ENCODE results near the gene TMEM221. TPM values are rescaled to one million over a fixed set of nuclear protein-coding genes. Genes with fewer than 3 reads are reported as not detected.

TMEM221 gene
- total RNA-seq, 4 donors from 2014 or later: 0.21 to 2.0 (median 0.30) TPM; not detected in 1

GRCh38 chr19:17419621-17420474 is 28.6 kb downstream of the TMEM221 start, which contains the start of gene MVB12A:
TSS of gene MVB12A (plus strand) at chr19:17420047. CDS start at chr19:17420136, 89 bp downstream.
- peaks cover 0 to 21% (median 3%) of the 10 kb centered on the region in 4 donors for H3K4me1 ChIP-seq
- peak; percentile 92 to 94 for DNase-seq (ENCODE audit: low spot score in 2 of 2)
- no peaks in the 10 kb centered on the region for H3K9me3 ChIP-seq
- H3K27ac ChIP-seq: peak within 1 kb of the TSS; percentile 32 to 82 (median 77)
- peak; percentile 90 to 93 for TF ChIP-seq EP300 (IDR thresholded peaks at IDR 0.05)
- TF ChIP-seq POLR2A (IDR thresholded peaks at IDR 0.05): peak; percentile 2 to 49
- peak in 2 of 5 experiments; percentile 9 to 25 for TF ChIP-seq CTCF (IDR thresholded peaks at IDR 0.05)
- 0 to 1% methylated on average over 30 of the region's 85 CpGs for WGBS, 2 donors
- peak within 1 kb of the TSS; percentile 74 to 91 (median 82) for H3K4me3 ChIP-seq
- H3K27me3 ChIP-seq: peaks cover 0 to 7% of the 10 kb centered on the region in 2 donors
- peaks cover 0 to 22% (median 0%) of the 10 kb centered on the region in 3 donors for H3K36me3 ChIP-seq

- H3K27ac ChIP-seq: peak overlapping the region; percentile 32 to 82 (median 70)
- WGBS, 2 donors: 10 to 18% methylated on average over 8 of the region's 8 CpGs
Observed at GRCh38 chr19:17419154-17419620, 29.3 kb downstream of the TMEM221 start.

GRCh38 chr19:17418710-17419109 is 29.8 kb downstream of the TMEM221 start:
- H3K36me3 ChIP-seq: peaks cover 0 to 18% (median 0%) of the 10 kb centered on the region in 3 donors
- peaks cover 0 to 18% (median 3%) of the 10 kb centered on the region in 4 donors for H3K4me1 ChIP-seq
- H3K9me3 ChIP-seq: no peaks in the 10 kb centered on the region
- TF ChIP-seq EP300 (IDR thresholded peaks at IDR 0.05): no peak
- TF ChIP-seq POLR2A (IDR thresholded peaks at IDR 0.05): no peak
- no peak for TF ChIP-seq CTCF (IDR thresholded peaks at IDR 0.05)
- H3K27ac ChIP-seq: no peak overlapping the region
- WGBS, 2 donors: 67 to 70% methylated on average over 3 of the region's 3 CpGs
- no peak overlapping the region for H3K4me3 ChIP-seq
- peaks cover 0 to 11% of the 10 kb centered on the region in 2 donors for H3K27me3 ChIP-seq
- DNase-seq (ENCODE audit: low spot score in 2 of 2): no peak

More at GRCh38 chr19:17419154-17419620, 29.3 kb downstream of the TMEM221 start:
- Histone ChIP-seq H3K4me1 (peaks cover 0 to 17% (median 3%) of the 10 kb centered on the region in 4 donors), H3K4me3 (peak overlapping the region; percentile 38 to 91 (median 82)), H3K36me3 (peaks cover 0 to 22% (median 0%) of the 10 kb centered on the region in 3 donors), H3K27me3 (peaks cover 0 to 11% of the 10 kb centered on the region in 2 donors), H3K9me3 (no peaks in the 10 kb centered on the region)
- TF ChIP-seq POLR2A (IDR thresholded peaks at IDR 0.05): no peak
- no peak for TF ChIP-seq CTCF (IDR thresholded peaks at IDR 0.05)
- no peak for TF ChIP-seq EP300 (IDR thresholded peaks at IDR 0.05)
- DNase-seq (ENCODE audit: low spot score in 2 of 2): no peak

- peaks cover 0 to 14% (median 0%) of the 10 kb centered on the region in 4 donors for H3K4me1 ChIP-seq
- no peak for DNase-seq (ENCODE audit: low spot score in 2 of 2)
- no peaks in the 10 kb centered on the region for H3K36me3 ChIP-seq
- WGBS, 2 donors: 47 to 70% methylated on average over 6 of the region's 6 CpGs
- TF ChIP-seq CTCF (IDR thresholded peaks at IDR 0.05) (no peak), EP300 (IDR thresholded peaks at IDR 0.05) (no peak), POLR2A (IDR thresholded peaks at IDR 0.05) (no peak)
- H3K27me3 ChIP-seq: peaks cover 0 to 11% of the 10 kb centered on the region in 2 donors
- H3K9me3 ChIP-seq: no peaks in the 10 kb centered on the region
- no peak overlapping the region for H3K4me3 ChIP-seq
- H3K27ac ChIP-seq: no peak overlapping the region
Observed at GRCh38 chr19:17415121-17415520, 33.3 kb downstream of the TMEM221 start.

- WGBS, 2 donors: 85 to 88% methylated on average over 8 of the region's 8 CpGs
- no peak overlapping the region for H3K4me3 ChIP-seq
- DNase-seq (ENCODE audit: low spot score in 2 of 2): no peak
- H3K27me3 ChIP-seq: peaks cover 0 to 11% of the 10 kb centered on the region in 2 donors
- no peaks in the 10 kb centered on the region for H3K9me3 ChIP-seq
- no peaks in the 10 kb centered on the region for H3K36me3 ChIP-seq
- peaks cover 0 to 9% (median 0%) of the 10 kb centered on the region in 4 donors for H3K4me1 ChIP-seq
- TF ChIP-seq EP300 (IDR thresholded peaks at IDR 0.05) (no peak), CTCF (IDR thresholded peaks at IDR 0.05) (no peak), POLR2A (IDR thresholded peaks at IDR 0.05) (no peak)
- no peak overlapping the region for H3K27ac ChIP-seq
Observed at GRCh38 chr19:17414097-17414496, 34.4 kb downstream of the TMEM221 start.

All from tibial nerve (tissue), 4 donors.